PC-9 (cell line): ENCODE results near the gene CAMTA1. TPM values are rescaled to one million over a fixed set of nuclear protein-coding genes. Genes with fewer than 3 reads are reported as not detected.

ENCODE experiments used
- BruUV-seq: library from RNA; stranded (reverse); fragments of 400-500 nt; replicated peaks from 2 replicates; lab custom pipeline; 2021; lab: Mats Ljungman, UMichigan
- CTCF ChIA-PET: fragments of 300-600 bp; sonication (Branson Sonifier 250); formaldehyde crosslinking; loops from one replicate; lab custom pipeline; 2022; ENCODE audit warnings: antibody characterized with exemption; lab: Charles Lee
- POLR2A ChIA-PET: fragments of 300-600 bp; sonication (Branson Sonifier 250); formaldehyde crosslinking; loops from one replicate; lab custom pipeline; 2022; ENCODE audit warnings: antibody characterized with exemption; ENCODE audit not compliant: unreplicated experiment; lab: Charles Lee
- DNase-seq, 2 experiments: peaks; one replicate each; pipeline versions ENCODE4 v3.0.0 to v3.0.0-alpha.2; 2015 to 2022; ENCODE audit warnings: mixed read lengths in 1 of 2
- H2AFZ ChIP-seq: fragments of 200-600 bp; sonication (generic); 2 replicates; pipeline ENCODE4 v1.8.1; 2017; ENCODE audit warnings: antibody characterized with exemption
- H3F3A ChIP-seq: fragments of 200-600 bp; sonication (generic); 2 replicates; pipeline ENCODE4 v1.8.1; 2017; ENCODE audit warnings: antibody characterized with exemption, mild to moderate bottlenecking, low read depth; ENCODE audit not compliant: insufficient read depth
- H3K27ac ChIP-seq: fragments of 200-600 bp; sonication (generic); 2 replicates; pipeline ENCODE4 v1.6.1; 2016; ENCODE audit warnings: mixed run types
- H3K27me3 ChIP-seq: fragments of 200-600 bp; sonication (generic); 2 replicates; pipeline ENCODE4 v1.6.1; 2016; ENCODE audit warnings: low read depth, mixed run types; ENCODE audit not compliant: insufficient read depth
- H3K36me3 ChIP-seq: fragments of 200-600 bp; sonication (generic); 2 replicates; pipeline ENCODE4 v1.6.1; 2016; ENCODE audit warnings: low read depth, mixed run types
- H3K4me1 ChIP-seq: fragments of 200-600 bp; sonication (generic); replicated peaks from 2 replicates; pipeline ENCODE4 v1.6.1; 2016; ENCODE audit warnings: mixed run types; ENCODE audit not compliant: insufficient read depth
- H3K4me2 ChIP-seq: fragments of 200-600 bp; sonication (generic); 2 replicates; pipeline ENCODE4 v1.6.1; 2017; ENCODE audit warnings: mixed run types
- H3K4me3 ChIP-seq: fragments of 200-600 bp; sonication (generic); 2 replicates; pipeline ENCODE4 v1.6.1; 2016; ENCODE audit warnings: mixed run types
- H3K79me2 ChIP-seq: fragments of 200-600 bp; sonication (generic); 2 replicates; pipeline ENCODE4 v1.6.1; 2017; ENCODE audit warnings: low read depth, mixed run types
- H3K9me2 ChIP-seq: fragments of 200-600 bp; sonication (generic); 2 replicates; pipeline ENCODE4 v1.8.1; 2017; ENCODE audit warnings: mild to moderate bottlenecking; ENCODE audit not compliant: insufficient read depth
- H3K9me3 ChIP-seq: fragments of 200-600 bp; sonication (generic); 2 replicates; pipeline ENCODE4 v1.8.1; 2016; ENCODE audit warnings: low read depth; ENCODE audit not compliant: insufficient read depth
- H4K20me1 ChIP-seq: fragments of 200-600 bp; sonication (generic); 2 replicates; pipeline ENCODE4 v1.8.1; 2017; ENCODE audit not compliant: insufficient read depth
- CTCF ChIP-seq: fragments of 200-600 bp; sonication (generic); conservative IDR thresholded peaks from 2 replicates; pipeline ENCODE4 v1.6.1; 2017; ENCODE audit warnings: mixed run types, antibody characterized with exemption, mild to moderate bottlenecking, moderate library complexity
- EZH2 ChIP-seq: fragments of 200-600 bp; sonication (generic); IDR thresholded peaks from 2 replicates; pipeline ENCODE4 v1.8.0; 2017; ENCODE audit warnings: antibody characterized with exemption, low read depth
- intact Hi-C: fragments of 100-400 bp; cut with micrococcal nuclease; formaldehyde crosslinking; loops from one replicate; pipeline ENCODE4 v1.10.0; 2022; ENCODE audit not compliant: unreplicated experiment
- total RNA-seq: library from RNA; stranded (reverse); gene quantifications from 2 replicates; pipeline ENCODE4 v1.2.3, GENCODE V29; 2021

CAMTA1 gene
- total RNA-seq, 1 experiment from 2014 or later, result 72.3 TPM

DNA sequence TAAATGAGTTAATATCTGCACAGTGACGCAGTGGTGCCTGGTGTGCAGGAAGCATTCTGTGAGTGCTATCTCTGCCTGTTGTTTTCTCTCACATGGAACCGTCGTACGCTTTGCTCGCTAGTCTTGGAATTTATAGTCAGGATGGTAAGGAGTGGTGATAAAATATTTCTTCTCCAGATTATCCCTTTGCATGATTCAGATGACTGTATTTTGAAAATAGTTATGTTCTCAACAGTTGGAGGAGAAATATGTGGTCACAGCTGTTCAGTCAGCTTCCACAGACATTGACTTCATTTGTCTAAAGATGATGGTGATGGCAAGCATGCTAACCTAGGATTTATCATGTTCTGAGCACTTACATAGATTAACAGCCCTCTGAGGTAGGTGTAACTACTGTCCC, 944.5 kb downstream of the CAMTA1 start:
- Histone ChIP-seq H2AFZ (no peak overlapping the region), H3K9me2 (no peaks in the 10 kb centered on the region), H4K20me1 (no peaks in the 10 kb centered on the region), H3K4me2 (no peak overlapping the region), H3K9me3 (no peaks in the 10 kb centered on the region), H3K4me3 (no peak overlapping the region), H3K4me1 (no peaks in the 10 kb centered on the region), H3K27me3 (peaks cover 74% of the 10 kb centered on the region), H3K36me3 (no peaks in the 10 kb centered on the region), H3K79me2 (no peaks in the 10 kb centered on the region), H3F3A (no peaks in the 10 kb centered on the region), H3K27ac (no peak overlapping the region)
- TF ChIP-seq CTCF (no peak), EZH2 (no peak)
- intact Hi-C loops, result no loop called here
- POLR2A ChIA-PET, result no interaction called here
- no peak for DNase-seq
- CTCF ChIA-PET, result no interaction called here
- no TSS peak for BruUV-seq

GRCh38 chr1:7732331-7732730, 947.1 kb downstream of the CAMTA1 start:
- no peak for TF ChIP-seq EZH2
- no peak overlapping the region for H2AFZ ChIP-seq
- no peak overlapping the region for H3K27ac ChIP-seq
- no peaks in the 10 kb centered on the region for H3K4me1 ChIP-seq
- H3F3A ChIP-seq, result no peaks in the 10 kb centered on the region
- H3K4me2 ChIP-seq, result no peak overlapping the region
- peaks cover 73% of the 10 kb centered on the region for H3K27me3 ChIP-seq
- no peaks in the 10 kb centered on the region for H3K79me2 ChIP-seq
- CTCF ChIA-PET, result interaction anchor here (0.5 kb wide), 1 partner anchor 85 kb away, joined by 3 read pairs; no protein-coding TSS in a partner anchor
- no peaks in the 10 kb centered on the region for H4K20me1 ChIP-seq
- intact Hi-C loops, result no loop called here
- H3K9me3 ChIP-seq, result no peaks in the 10 kb centered on the region
- POLR2A ChIA-PET, result no interaction called here
- no TSS peak for BruUV-seq
- DNase-seq, result no peak
- no peaks in the 10 kb centered on the region for H3K36me3 ChIP-seq
- no peak overlapping the region for H3K4me3 ChIP-seq
- no peaks in the 10 kb centered on the region for H3K9me2 ChIP-seq

DNA sequence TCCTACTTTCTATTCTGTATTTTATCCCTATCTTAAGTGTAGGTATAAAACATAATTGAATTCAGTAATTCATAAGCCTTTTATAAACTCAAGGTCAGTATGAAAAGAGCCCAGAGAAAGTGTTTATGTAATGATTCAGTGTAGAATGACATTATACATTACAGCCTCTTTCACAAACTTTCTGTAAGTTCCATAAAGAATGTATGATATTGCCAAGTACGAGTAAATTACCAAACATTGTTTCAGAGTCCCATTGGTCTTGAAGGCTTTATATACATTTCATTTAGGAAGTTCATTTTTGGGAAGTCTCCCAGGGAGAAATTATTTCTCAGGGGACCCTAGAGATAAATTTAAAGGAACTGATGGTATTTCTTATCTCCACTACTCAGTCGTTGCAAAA, 948.0 kb downstream of the CAMTA1 start:
- H3K36me3 ChIP-seq, result no peaks in the 10 kb centered on the region
- no peaks in the 10 kb centered on the region for H3K9me3 ChIP-seq
- H3K4me1 ChIP-seq, result no peaks in the 10 kb centered on the region
- no peak overlapping the region for H3K4me2 ChIP-seq
- no peak for TF ChIP-seq CTCF
- TF ChIP-seq EZH2, result no peak
- no peak overlapping the region for H2AFZ ChIP-seq
- BruUV-seq, result no TSS peak
- H3K79me2 ChIP-seq, result no peaks in the 10 kb centered on the region
- intact Hi-C loops, result no loop called here
- H3K27ac ChIP-seq, result no peak overlapping the region
- no peaks in the 10 kb centered on the region for H4K20me1 ChIP-seq
- H3K9me2 ChIP-seq, result no peaks in the 10 kb centered on the region
- ChIA-PET POLR2A (no interaction called here), CTCF (no interaction called here)
- DNase-seq, result no peak
- H3K4me3 ChIP-seq, result no peak overlapping the region
- no peaks in the 10 kb centered on the region for H3F3A ChIP-seq
- H3K27me3 ChIP-seq, result peaks cover 73% of the 10 kb centered on the region

- H3K4me2 ChIP-seq, result no peak overlapping the region
- intact Hi-C loops, result no loop called here
- H3K9me3 ChIP-seq, result no peaks in the 10 kb centered on the region
- no peaks in the 10 kb centered on the region for H4K20me1 ChIP-seq
- no peaks in the 10 kb centered on the region for H3K9me2 ChIP-seq
- peaks cover 71% of the 10 kb centered on the region for H3K27me3 ChIP-seq
- no peak overlapping the region for H3K27ac ChIP-seq
- no peak for DNase-seq
- no peak for TF ChIP-seq EZH2
- no peak for TF ChIP-seq CTCF
- H3K79me2 ChIP-seq, result no peaks in the 10 kb centered on the region
- no peaks in the 10 kb centered on the region for H3F3A ChIP-seq
- H3K36me3 ChIP-seq, result no peaks in the 10 kb centered on the region
- H3K4me1 ChIP-seq, result no peaks in the 10 kb centered on the region
- ChIA-PET POLR2A (no interaction called here), CTCF (no interaction called here)
- no TSS peak for BruUV-seq
- H2AFZ ChIP-seq, result no peak overlapping the region
- no peak overlapping the region for H3K4me3 ChIP-seq
Measured at GRCh38 chr1:7738044-7738443, 952.8 kb downstream of the CAMTA1 start.
